ENCODE data around the gene SSC5D. TPM values are rescaled to one million over a fixed set of nuclear protein-coding genes. Genes with fewer than 3 reads are reported as not detected.

Gene SSC5D
- total RNA-seq, 1 experiment from 2014 or later: 1.5 TPM

DNA sequence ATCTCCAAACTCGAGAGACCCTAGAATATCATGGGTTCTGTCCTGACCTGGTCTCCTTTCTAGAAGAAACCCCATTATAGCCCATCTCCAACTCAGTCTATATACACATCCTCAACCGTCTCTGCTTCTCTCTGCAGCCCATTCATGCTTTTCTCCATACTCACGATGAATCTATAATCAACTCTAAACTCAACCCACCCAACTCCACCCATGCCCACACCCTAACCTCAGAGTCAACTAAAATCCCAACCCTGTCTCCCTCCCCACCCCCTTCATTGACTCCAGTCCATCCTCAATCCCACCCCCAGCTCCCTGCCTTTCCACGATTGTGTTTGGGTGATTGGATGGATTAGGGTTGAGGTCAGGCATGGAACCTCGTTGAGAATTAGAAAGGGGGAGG lies 55.3 kb downstream of the SSC5D start:
- Histone ChIP-seq H3K9me3 (ENCODE audit: control insufficient read depth in 1 of 2, insufficient read depth in 1 of 2, low read depth in 1 of 2, low read length in 2 of 2) (no peaks in the 10 kb centered on the region), H3K36me3 (ENCODE audit: control insufficient read depth in 1 of 2, insufficient read depth in 2 of 2, low read length in 2 of 2) (no peaks in the 10 kb centered on the region), H3K9ac (ENCODE audit: low read length) (no peak overlapping the region), H3K4me2 (ENCODE audit: low read length) (no peak overlapping the region), H3K4me3 (replicated peaks in 1 of 2; ENCODE audit: low read depth in 1 of 2, low read length in 2 of 2) (no peak overlapping the region), H3K4me1 (ENCODE audit: control insufficient read depth in 1 of 2, insufficient read depth in 2 of 2, low read length in 2 of 2) (peaks cover 31 to 43% of the 10 kb centered on the region in 2 experiments), H3K79me2 (ENCODE audit: insufficient read depth, low read length) (no peaks in the 10 kb centered on the region), H3K27me3 (ENCODE audit: insufficient read depth, low read length) (no peaks in the 10 kb centered on the region), H4K20me1 (ENCODE audit: insufficient read depth) (no peaks in the 10 kb centered on the region), H2AFZ (ENCODE audit: low read depth, low read length, poor library complexity, severe bottlenecking) (no peak overlapping the region), H3K9me2 (ENCODE audit: insufficient read depth) (no peaks in the 10 kb centered on the region), H3K27ac (ENCODE audit: low read depth, low read length) (no peak overlapping the region)
- POLR2A ChIA-PET: no interaction called here
- no peak for ATAC-seq
- no TSS peak for BruUV-seq (replicated peaks)
- CTCF ChIA-PET: no interaction called here
- intact Hi-C loops (cut with micrococcal nuclease): no loop called here
- no peak for DNase-seq (ENCODE audit: low read depth, low spot score)
- no peak for TF ChIP-seq SRF (IDR thresholded peaks at IDR 0.05; ENCODE audit: low read depth)
- TF ChIP-seq RAD21 (IDR thresholded peaks at IDR 0.05; ENCODE audit: low read depth): no peak
- TF ChIP-seq, protein P1, sequence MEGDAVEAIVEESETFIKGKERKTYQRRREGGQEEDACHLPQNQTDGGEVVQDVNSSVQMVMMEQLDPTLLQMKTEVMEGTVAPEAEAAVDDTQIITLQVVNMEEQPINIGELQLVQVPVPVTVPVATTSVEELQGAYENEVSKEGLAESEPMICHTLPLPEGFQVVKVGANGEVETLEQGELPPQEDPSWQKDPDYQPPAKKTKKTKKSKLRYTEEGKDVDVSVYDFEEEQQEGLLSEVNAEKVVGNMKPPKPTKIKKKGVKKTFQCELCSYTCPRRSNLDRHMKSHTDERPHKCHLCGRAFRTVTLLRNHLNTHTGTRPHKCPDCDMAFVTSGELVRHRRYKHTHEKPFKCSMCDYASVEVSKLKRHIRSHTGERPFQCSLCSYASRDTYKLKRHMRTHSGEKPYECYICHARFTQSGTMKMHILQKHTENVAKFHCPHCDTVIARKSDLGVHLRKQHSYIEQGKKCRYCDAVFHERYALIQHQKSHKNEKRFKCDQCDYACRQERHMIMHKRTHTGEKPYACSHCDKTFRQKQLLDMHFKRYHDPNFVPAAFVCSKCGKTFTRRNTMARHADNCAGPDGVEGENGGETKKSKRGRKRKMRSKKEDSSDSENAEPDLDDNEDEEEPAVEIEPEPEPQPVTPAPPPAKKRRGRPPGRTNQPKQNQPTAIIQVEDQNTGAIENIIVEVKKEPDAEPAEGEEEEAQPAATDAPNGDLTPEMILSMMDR (IDR thresholded peaks at IDR 0.05 in 2 of 3, conservative IDR thresholded peaks at IDR 0.05 in 1 of 3; ENCODE audit: borderline replicate concordance in 1 of 3, insufficient read depth in 1 of 3, low read depth in 2 of 3, low read length in 2 of 3): no peak
- no peak for TF ChIP-seq CEBPB (IDR thresholded peaks at IDR 0.05; ENCODE audit: low read depth)
- no peak for TF ChIP-seq POLR2AphosphoS5 (IDR thresholded peaks at IDR 0.05; ENCODE audit: low read depth, low read length)
- TF ChIP-seq, protein P2, sequence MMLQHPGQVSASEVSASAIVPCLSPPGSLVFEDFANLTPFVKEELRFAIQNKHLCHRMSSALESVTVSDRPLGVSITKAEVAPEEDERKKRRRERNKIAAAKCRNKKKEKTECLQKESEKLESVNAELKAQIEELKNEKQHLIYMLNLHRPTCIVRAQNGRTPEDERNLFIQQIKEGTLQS (IDR thresholded peaks at IDR 0.05): no peak
- TF ChIP-seq POLR2A (IDR thresholded peaks at IDR 0.05; ENCODE audit: borderline replicate concordance, extremely low read depth, insufficient read depth, insufficient read length): no peak
- TF ChIP-seq CBX3 (IDR thresholded peaks at IDR 0.05; ENCODE audit: low read depth): no peak
- TF ChIP-seq EGR1 (IDR thresholded peaks at IDR 0.05; ENCODE audit: low read depth): no peak
- TF ChIP-seq, protein P3, sequence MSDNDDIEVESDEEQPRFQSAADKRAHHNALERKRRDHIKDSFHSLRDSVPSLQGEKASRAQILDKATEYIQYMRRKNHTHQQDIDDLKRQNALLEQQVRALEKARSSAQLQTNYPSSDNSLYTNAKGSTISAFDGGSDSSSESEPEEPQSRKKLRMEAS (IDR thresholded peaks at IDR 0.05): no peak
- RAD21 ChIA-PET (ENCODE audit: low non-redundant PET in 1 of 2, low total read pairs in 2 of 2, uncharacterized antibody in 2 of 2, unreplicated experiment in 2 of 2): no interaction called here
